Measurements from ENCODE around the gene TGM2.

- TF ChIP-seq CTCF (IDR thresholded peaks at IDR 0.05), result no peak
- no peak for TF ChIP-seq POLR2A (IDR thresholded peaks at IDR 0.05)
- no peak for TF ChIP-seq POLR2AphosphoS5 (IDR thresholded peaks at IDR 0.05)
These were observed 85.7 kb downstream of the TGM2 start for GRCh38 chr20:38079353-38079752.
